ENCODE measurements around the gene CLIC1.

DNA sequence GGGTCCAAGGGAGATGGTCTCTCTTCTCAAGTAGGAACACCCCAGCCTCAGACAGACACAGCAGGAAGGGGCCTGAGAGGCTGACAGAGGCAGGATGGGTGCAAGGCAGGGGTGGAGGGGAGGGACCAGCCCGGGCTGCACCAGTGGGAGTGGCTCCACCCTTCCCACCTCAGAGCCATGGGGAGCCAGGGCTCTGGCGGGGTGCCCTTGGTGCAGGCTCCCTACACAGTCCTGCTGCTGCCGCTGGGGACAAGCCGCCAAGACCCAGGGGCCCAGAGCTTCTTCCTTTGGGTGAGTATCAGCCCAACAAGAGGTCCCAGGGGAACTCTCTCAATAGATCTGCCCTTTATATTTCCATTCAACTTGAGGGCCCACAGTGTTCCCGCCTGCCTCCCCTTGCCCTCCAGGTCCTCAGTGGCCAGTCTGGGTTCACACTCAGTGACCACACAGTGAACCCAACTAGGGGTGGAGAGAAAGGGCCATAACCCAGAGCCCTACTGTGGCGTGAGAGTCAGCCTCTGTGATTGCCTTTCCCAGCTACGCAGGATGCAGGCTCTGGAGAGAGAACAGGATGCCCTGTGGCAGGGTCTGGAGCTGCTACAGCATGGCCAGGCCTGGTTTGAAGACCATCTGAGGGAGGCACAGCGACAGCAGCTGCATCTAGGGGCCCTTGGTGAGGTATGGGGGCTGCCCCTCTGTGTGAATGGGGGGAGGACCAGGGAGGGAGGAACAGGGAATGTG, 26.7 kb upstream of the CLIC1 start:
- no peak for TF ChIP-seq ZFP36 (IDR thresholded peaks at IDR 0.05; ENCODE audit: borderline replicate concordance, partially characterized antibody)
- TF ChIP-seq, protein P1, sequence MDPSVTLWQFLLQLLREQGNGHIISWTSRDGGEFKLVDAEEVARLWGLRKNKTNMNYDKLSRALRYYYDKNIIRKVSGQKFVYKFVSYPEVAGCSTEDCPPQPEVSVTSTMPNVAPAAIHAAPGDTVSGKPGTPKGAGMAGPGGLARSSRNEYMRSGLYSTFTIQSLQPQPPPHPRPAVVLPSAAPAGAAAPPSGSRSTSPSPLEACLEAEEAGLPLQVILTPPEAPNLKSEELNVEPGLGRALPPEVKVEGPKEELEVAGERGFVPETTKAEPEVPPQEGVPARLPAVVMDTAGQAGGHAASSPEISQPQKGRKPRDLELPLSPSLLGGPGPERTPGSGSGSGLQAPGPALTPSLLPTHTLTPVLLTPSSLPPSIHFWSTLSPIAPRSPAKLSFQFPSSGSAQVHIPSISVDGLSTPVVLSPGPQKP (IDR thresholded peaks at IDR 0.05; ENCODE audit: low read depth, low read length), result no peak
- TF ChIP-seq, protein P2, sequence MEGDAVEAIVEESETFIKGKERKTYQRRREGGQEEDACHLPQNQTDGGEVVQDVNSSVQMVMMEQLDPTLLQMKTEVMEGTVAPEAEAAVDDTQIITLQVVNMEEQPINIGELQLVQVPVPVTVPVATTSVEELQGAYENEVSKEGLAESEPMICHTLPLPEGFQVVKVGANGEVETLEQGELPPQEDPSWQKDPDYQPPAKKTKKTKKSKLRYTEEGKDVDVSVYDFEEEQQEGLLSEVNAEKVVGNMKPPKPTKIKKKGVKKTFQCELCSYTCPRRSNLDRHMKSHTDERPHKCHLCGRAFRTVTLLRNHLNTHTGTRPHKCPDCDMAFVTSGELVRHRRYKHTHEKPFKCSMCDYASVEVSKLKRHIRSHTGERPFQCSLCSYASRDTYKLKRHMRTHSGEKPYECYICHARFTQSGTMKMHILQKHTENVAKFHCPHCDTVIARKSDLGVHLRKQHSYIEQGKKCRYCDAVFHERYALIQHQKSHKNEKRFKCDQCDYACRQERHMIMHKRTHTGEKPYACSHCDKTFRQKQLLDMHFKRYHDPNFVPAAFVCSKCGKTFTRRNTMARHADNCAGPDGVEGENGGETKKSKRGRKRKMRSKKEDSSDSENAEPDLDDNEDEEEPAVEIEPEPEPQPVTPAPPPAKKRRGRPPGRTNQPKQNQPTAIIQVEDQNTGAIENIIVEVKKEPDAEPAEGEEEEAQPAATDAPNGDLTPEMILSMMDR (IDR thresholded peaks at IDR 0.05), result no peak
- TF ChIP-seq MYC (IDR thresholded peaks at IDR 0.05; ENCODE audit: borderline replicate concordance, low read length), result no peak
- TF ChIP-seq, protein P3, sequence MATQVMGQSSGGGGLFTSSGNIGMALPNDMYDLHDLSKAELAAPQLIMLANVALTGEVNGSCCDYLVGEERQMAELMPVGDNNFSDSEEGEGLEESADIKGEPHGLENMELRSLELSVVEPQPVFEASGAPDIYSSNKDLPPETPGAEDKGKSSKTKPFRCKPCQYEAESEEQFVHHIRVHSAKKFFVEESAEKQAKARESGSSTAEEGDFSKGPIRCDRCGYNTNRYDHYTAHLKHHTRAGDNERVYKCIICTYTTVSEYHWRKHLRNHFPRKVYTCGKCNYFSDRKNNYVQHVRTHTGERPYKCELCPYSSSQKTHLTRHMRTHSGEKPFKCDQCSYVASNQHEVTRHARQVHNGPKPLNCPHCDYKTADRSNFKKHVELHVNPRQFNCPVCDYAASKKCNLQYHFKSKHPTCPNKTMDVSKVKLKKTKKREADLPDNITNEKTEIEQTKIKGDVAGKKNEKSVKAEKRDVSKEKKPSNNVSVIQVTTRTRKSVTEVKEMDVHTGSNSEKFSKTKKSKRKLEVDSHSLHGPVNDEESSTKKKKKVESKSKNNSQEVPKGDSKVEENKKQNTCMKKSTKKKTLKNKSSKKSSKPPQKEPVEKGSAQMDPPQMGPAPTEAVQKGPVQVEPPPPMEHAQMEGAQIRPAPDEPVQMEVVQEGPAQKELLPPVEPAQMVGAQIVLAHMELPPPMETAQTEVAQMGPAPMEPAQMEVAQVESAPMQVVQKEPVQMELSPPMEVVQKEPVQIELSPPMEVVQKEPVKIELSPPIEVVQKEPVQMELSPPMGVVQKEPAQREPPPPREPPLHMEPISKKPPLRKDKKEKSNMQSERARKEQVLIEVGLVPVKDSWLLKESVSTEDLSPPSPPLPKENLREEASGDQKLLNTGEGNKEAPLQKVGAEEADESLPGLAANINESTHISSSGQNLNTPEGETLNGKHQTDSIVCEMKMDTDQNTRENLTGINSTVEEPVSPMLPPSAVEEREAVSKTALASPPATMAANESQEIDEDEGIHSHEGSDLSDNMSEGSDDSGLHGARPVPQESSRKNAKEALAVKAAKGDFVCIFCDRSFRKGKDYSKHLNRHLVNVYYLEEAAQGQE (IDR thresholded peaks at IDR 0.05), result no peak
- TF ChIP-seq FOXS1 (CRISPR knock-in tag; IDR thresholded peaks at IDR 0.05), result no peak
- TF ChIP-seq POLR2A (IDR thresholded peaks at IDR 0.05; ENCODE audit: low read length), result no peak

Data from A549 (cell line).